GM10847 (cell line): ENCODE measurements around the gene RAB41.
A peak's percentile ranks its signal among the peaks of the same experiment; 100 is the strongest.

Source experiments
- POLR2A ChIP-seq: IDR thresholded peaks from 2 replicates; pipeline ENCODE4 v1.6.1; 2011; ENCODE audit not compliant: insufficient read length; ENCODE audit errors: extremely low read depth

Gene RAB41

GRCh38 chrX:70279081-70279480, 2.9 kb upstream of the RAB41 start:
- no peak for TF ChIP-seq POLR2A

GRCh38 chrX:70280573-70280972, 1.4 kb upstream of the RAB41 start:
- TF ChIP-seq POLR2A, result no peak

GRCh38 chrX:70289168-70289792, 7.3 kb downstream of the RAB41 start:
- no peak for TF ChIP-seq POLR2A

GRCh38 chrX:70289793-70290770, 8.1 kb downstream of the RAB41 start, which contains the start of the genes KIF4A and PDZD11:
Gene KIF4A (plus strand): TSS chrX:70290104. CDS start chrX:70290459, 355 bp downstream.
Gene PDZD11 (minus strand): TSS chrX:70289927. CDS start chrX:70289341, 586 bp downstream.
- peak; percentile 81 for TF ChIP-seq POLR2A

- TF ChIP-seq POLR2A, result no peak
These were observed 10.8 kb downstream of the RAB41 start for GRCh38 chrX:70292788-70293187.

- TF ChIP-seq POLR2A, result no peak
These were observed 11.6 kb downstream of the RAB41 start for GRCh38 chrX:70293621-70294020.

- TF ChIP-seq POLR2A, result no peak
These were observed 19.7 kb downstream of the RAB41 start for GRCh38 chrX:70301716-70302115.

GRCh38 chrX:70313503-70313902, 31.5 kb downstream of the RAB41 start:
- no peak for TF ChIP-seq POLR2A

- TF ChIP-seq POLR2A, result no peak
These were observed 40.8 kb downstream of the RAB41 start for GRCh38 chrX:70322784-70323183.

GRCh38 chrX:70324326-70324725, 42.4 kb downstream of the RAB41 start:
- no peak for TF ChIP-seq POLR2A

GRCh38 chrX:70331161-70331560, 49.2 kb downstream of the RAB41 start:
- no peak for TF ChIP-seq POLR2A

GRCh38 chrX:70332600-70332999, 50.6 kb downstream of the RAB41 start:
- TF ChIP-seq POLR2A, result no peak
